CD4-positive, alpha-beta T cell (primary cell): ENCODE results near the gene MAML2. TPM values are rescaled to one million over a fixed set of nuclear protein-coding genes. Genes with fewer than 3 reads are reported as not detected.

ENCODE experiments used
- ATAC-seq: fragments of 200-7000 bp; cut with Tn5 transposase; one replicate; pipeline ENCODE4 v1.10.0; 2022; ENCODE audit warnings: mild to moderate bottlenecking; ENCODE audit not compliant: poor library complexity
- CTCF ChIA-PET: fragments of 350-600 bp; sonication (Branson Sonifier 250); formaldehyde crosslinking; loops from one replicate; lab custom pipeline; 2021; ENCODE audit warnings: antibody characterized with exemption, inconsistent platforms; lab: Charles Lee
- POLR2A ChIA-PET: fragments of 350-600 bp; sonication (Branson Sonifier 250); formaldehyde crosslinking; loops from one replicate; lab custom pipeline; 2021; ENCODE audit warnings: antibody characterized with exemption, inconsistent platforms; lab: Charles Lee
- DNase-seq, 14 experiments: peaks; one replicate each; pipeline ENCODE4 v3.0.0-alpha.2; 2013 to 2020; ENCODE audit warnings: mixed read lengths in 2 of 14
- H3K27ac ChIP-seq, 2 donors: one replicate each; pipeline versions ENCODE4 v1.5.1 to v1.7.0; 2013; ENCODE audit warnings: low read length in 2 of 2, low read depth in 1 of 2, mild to moderate bottlenecking in 1 of 2
- H3K27me3 ChIP-seq, 2 experiments: 1 replicate in 1 of 2; 2 replicates in 1 of 2; pipeline versions ENCODE4 v1.6.1 to v1.7.0; 2013; ENCODE audit warnings: low read length in 2 of 2, control low read depth in 1 of 2, mild to moderate bottlenecking in 1 of 2, moderate library complexity in 1 of 2; ENCODE audit not compliant: insufficient read depth in 2 of 2, control insufficient read depth in 1 of 2
- H3K36me3 ChIP-seq: one replicate; pipeline ENCODE4 v1.6.1; 2013; ENCODE audit warnings: low read length, control low read depth; ENCODE audit not compliant: insufficient read depth
- H3K4me1 ChIP-seq: one replicate; pipeline ENCODE4 v1.6.1; 2013; ENCODE audit warnings: low read length, control low read depth; ENCODE audit not compliant: insufficient read depth
- H3K4me3 ChIP-seq: one replicate; pipeline ENCODE4 v1.5.1; 2013; ENCODE audit warnings: mild to moderate bottlenecking, low read length, moderate library complexity
- H3K9me3 ChIP-seq, 2 experiments: 1 replicate in 1 of 2; 2 replicates in 1 of 2; pipeline versions ENCODE4 v1.6.1 to v1.7.0; 2013; ENCODE audit warnings: low read length in 2 of 2, mild to moderate bottlenecking in 2 of 2, control low read depth in 1 of 2, moderate library complexity in 1 of 2; ENCODE audit not compliant: control insufficient read depth in 1 of 2, insufficient read depth in 1 of 2
- H3K27ac Mint-ChIP-seq: one replicate; pipeline ENCODE4 v1.8.0; 2020; ENCODE audit warnings: mixed read lengths
- H3K27me3 Mint-ChIP-seq: one replicate; pipeline ENCODE4 v1.8.0; 2021; ENCODE audit warnings: mixed read lengths
- H3K36me3 Mint-ChIP-seq: one replicate; pipeline ENCODE4 v1.8.0; 2021; ENCODE audit warnings: low read depth, mixed read lengths
- H3K4me1 Mint-ChIP-seq: one replicate; pipeline ENCODE4 v1.8.0; 2021; ENCODE audit warnings: low read depth, mixed read lengths
- H3K4me3 Mint-ChIP-seq: one replicate; pipeline ENCODE4 v1.8.0; 2020; ENCODE audit warnings: mild to moderate bottlenecking, mixed read lengths
- H3K9me3 Mint-ChIP-seq: one replicate; pipeline ENCODE4 v1.8.0; 2020; ENCODE audit warnings: mixed read lengths
- CTCF ChIP-seq: fragments of 200-600 bp; IDR thresholded peaks from one replicate; pipeline ENCODE4 v1.8.0; 2022; ENCODE audit warnings: antibody characterized with exemption, mild to moderate bottlenecking
- intact Hi-C, 2 experiments: fragments of 100-400 bp; cut with DNase I in 1 of 2; cut with micrococcal nuclease in 1 of 2; formaldehyde crosslinking; loops; one replicate each; pipeline versions ENCODE4 v1.15.1 to v1.9.0; 2023 to 2025; cut with DNase I, micrococcal nuclease
- total RNA-seq, 174 experiments: library from RNA in 2 of 174; stranded (reverse) in 2 of 174; gene quantifications; one replicate each; pipeline ENCODE4 v1.2.3 and lab custom pipeline; 2021 to 2026

Gene MAML2
- total RNA-seq, 2 experiments from 2014 or later, result 58.8 to 59.8 TPM

- H3K9me3 ChIP-seq, result no peaks in the 10 kb centered on the region
- Mint-ChIP-seq H3K36me3 (peaks cover under 1% of the 10 kb centered on the region), H3K4me1 (peaks cover 17% of the 10 kb centered on the region), H3K9me3 (no peaks in the 10 kb centered on the region), H3K27me3 (no peaks in the 10 kb centered on the region), H3K4me3 (no peak overlapping the region), H3K27ac (no peak overlapping the region)
- ATAC-seq, result no peak
- no peak overlapping the region for H3K27ac ChIP-seq
- no peaks in the 10 kb centered on the region for H3K27me3 ChIP-seq
- POLR2A ChIA-PET, result interaction anchor here (0.7 to 1.3 kb wide), 4 partner anchors 74 to 326 kb away, joined by 3 to 5 read pairs (median 4); partner anchors contain the start of genes FAM76B and MAML2
- H3K36me3 ChIP-seq, result no peaks in the 10 kb centered on the region
- intact Hi-C loops, result no loop called here
- DNase-seq, result no peak
- CTCF ChIA-PET, result interaction anchor here (0.6 to 6.2 kb wide), 4 partner anchors 18 to 865 kb away, joined by 3 to 80 read pairs (median 4); partner anchors contain the start of gene MAML2
- H3K4me3 ChIP-seq, result no peak overlapping the region
- H3K4me1 ChIP-seq, result peaks cover 36% of the 10 kb centered on the region
- TF ChIP-seq CTCF, result no peak
These were observed 326.0 kb downstream of the MAML2 start for GRCh38 chr11:96016978-96017502.

DNA sequence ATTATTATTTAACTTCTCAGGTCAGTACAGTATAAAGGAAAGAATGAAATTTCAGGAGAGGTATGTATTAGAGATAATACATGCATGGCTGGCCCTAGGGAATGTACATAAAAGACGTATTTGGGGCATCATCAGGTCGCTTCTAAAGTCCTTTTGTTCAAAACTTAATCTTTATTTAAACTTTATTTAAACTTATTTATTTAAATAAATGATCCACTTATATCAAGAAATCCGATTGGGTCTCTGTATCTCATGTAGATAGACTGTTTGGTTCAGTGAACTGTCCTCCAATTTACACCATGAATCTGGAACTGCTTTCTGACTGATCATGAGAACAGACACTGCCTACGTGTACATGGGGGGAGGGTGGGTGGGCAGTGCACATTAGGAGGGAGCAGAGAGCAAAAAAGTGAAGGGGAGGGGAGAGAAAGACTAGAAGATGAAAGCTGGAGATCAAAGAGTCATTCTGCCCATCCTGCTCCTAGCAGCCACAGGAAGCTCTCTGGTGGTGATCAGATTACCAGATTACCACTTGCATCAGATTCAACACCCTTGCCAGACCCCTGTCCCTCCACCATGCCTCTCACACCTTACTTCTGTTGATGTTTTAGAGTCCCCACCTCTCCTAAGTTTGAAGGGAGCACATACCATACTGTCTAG is 327.0 kb downstream of the MAML2 start:
- no peaks in the 10 kb centered on the region for H3K36me3 ChIP-seq
- Mint-ChIP-seq H3K36me3 (no peaks in the 10 kb centered on the region), H3K9me3 (no peaks in the 10 kb centered on the region), H3K4me1 (peaks cover 14% of the 10 kb centered on the region), H3K27ac (no peak overlapping the region), H3K4me3 (peak overlapping the region; percentile 12), H3K27me3 (no peaks in the 10 kb centered on the region)
- intact Hi-C loops, result no loop called here
- H3K27me3 ChIP-seq, result no peaks in the 10 kb centered on the region
- POLR2A ChIA-PET, result interaction anchor here (0.7 to 1.3 kb wide), 7 partner anchors 20 to 327 kb away, joined by 3 to 5 read pairs (median 3); partner anchors contain the start of genes FAM76B and MAML2
- H3K4me3 ChIP-seq, result no peak overlapping the region
- CTCF ChIA-PET, result interaction anchor here (0.8 to 6.2 kb wide), 3 partner anchors 19 to 326 kb away, joined by 3 to 80 read pairs (median 5); partner anchors contain the start of gene MAML2
- H3K27ac ChIP-seq, result peak overlapping the region in 1 of 2 donors; percentile 82
- DNase-seq (peak in 10 of 14 experiments; percentile 10 to 78 (median 32)), ATAC-seq (peak; percentile 17)
- no peak for TF ChIP-seq CTCF
- H3K9me3 ChIP-seq, result no peaks in the 10 kb centered on the region
- H3K4me1 ChIP-seq, result peaks cover 37% of the 10 kb centered on the region

- intact Hi-C loops, result loop anchor here in 1 of 2 experiments (5.0 kb wide), 2 partner anchors 193 to 222 kb away; partner anchors contain the start of gene CEP57
- Mint-ChIP-seq H3K4me3 (peak overlapping the region; percentile 72), H3K4me1 (peaks cover 13% of the 10 kb centered on the region), H3K36me3 (no peaks in the 10 kb centered on the region), H3K9me3 (no peaks in the 10 kb centered on the region), H3K27me3 (no peaks in the 10 kb centered on the region), H3K27ac (no peak overlapping the region)
- Histone ChIP-seq H3K9me3 (no peaks in the 10 kb centered on the region), H3K27me3 (no peaks in the 10 kb centered on the region), H3K36me3 (no peaks in the 10 kb centered on the region), H3K27ac (peak overlapping the region; percentile 31 to 82), H3K4me3 (peak overlapping the region; percentile 2), H3K4me1 (peaks cover 37% of the 10 kb centered on the region)
- TF ChIP-seq CTCF, result no peak
- DNase-seq (peak in 11 of 14 experiments; percentile 17 to 81 (median 34)), ATAC-seq (peak; percentile 45)
- POLR2A ChIA-PET, result interaction anchor here (0.8 to 4.2 kb wide), 11 partner anchors 22 to 946 kb away, joined by 3 to 37 read pairs (median 5); partner anchors contain the start of genes CCDC82, CEP57, FAM76B and JRKL
- CTCF ChIA-PET, result interaction anchor here (1.1 to 6.2 kb wide), 6 partner anchors 10 to 380 kb away, joined by 3 to 80 read pairs (median 3); partner anchors contain the start of gene MAML2
These were observed 328.8 kb downstream of the MAML2 start for GRCh38 chr11:96014217-96014616.
